Psoas muscle (tissue), 8 donors: ENCODE data around the gene NTRK3. TPM values are rescaled to one million over a fixed set of nuclear protein-coding genes. Genes with fewer than 3 reads are reported as not detected.

ENCODE experiments used
- ATAC-seq, 4 donors: fragments of 200-7000 bp; cut with Tn5 transposase; one replicate each; pipeline ENCODE4 v1.9.1; 2020; ENCODE audit warnings: moderate library complexity in 3 of 4, mild to moderate bottlenecking in 2 of 4
- DNase-seq, 2 donors: peaks; one replicate each; pipeline ENCODE4 v3.0.0-alpha.2; 2020
- H3K27ac ChIP-seq: fragments of 200-600 bp; one replicate; pipeline ENCODE4 v1.8.0; 2022
- H3K27me3 ChIP-seq, 3 donors: fragments of 200-600 bp in 1 of 3; one replicate each; pipeline versions ENCODE4 v1.6.1 to v1.8.0; 2013 to 2022; ENCODE audit warnings: low read length in 2 of 3, mild to moderate bottlenecking in 2 of 3, moderate library complexity in 1 of 3; ENCODE audit not compliant: insufficient read depth in 3 of 3
- H3K36me3 ChIP-seq, 2 donors: fragments of 200-600 bp in 1 of 2; one replicate each; pipeline versions ENCODE4 v1.6.1 to v1.8.0; 2013 to 2022; ENCODE audit warnings: low read depth in 1 of 2, mild to moderate bottlenecking in 1 of 2, moderate library complexity in 1 of 2; ENCODE audit not compliant: insufficient read depth in 1 of 2
- H3K4me1 ChIP-seq: fragments of 200-600 bp; one replicate; pipeline ENCODE4 v1.8.0; 2022
- H3K4me3 ChIP-seq: fragments of 200-600 bp; one replicate; pipeline ENCODE4 v1.8.0; 2022; ENCODE audit warnings: mild to moderate bottlenecking
- H3K9me3 ChIP-seq: fragments of 200-600 bp; one replicate; pipeline ENCODE4 v1.8.0; 2022
- WGBS, 3 donors: extraction: QIAGEN DNeasy Blood & Tissue Kit; methylation state at CpG; one replicate each; pipeline versions ENCODE4 v1.1.6 to v1.1.7; 2013; 5-methylcytosine and 5-hydroxymethylcytosine counted together
- intact Hi-C, 2 donors: fragments of 100-400 bp; cut with DNase I; formaldehyde crosslinking; loops; one replicate each; pipeline versions ENCODE4 v1.11.0 to v1.14.2; 2022
- polyA plus RNA-seq, 3 donors: library from polyadenylated mRNA; stranded (reverse); fragments of 200-250 nt; gene quantifications; one replicate each; pipeline ENCODE4 v1.2.3, GENCODE V29; 2013
- total RNA-seq, 4 donors: library from RNA; stranded (reverse); fragmentation: NEBNext Ultra II Directional in 2 of 4; extraction: Animal tissue kit (Norgen Biotek cat#: 25700) in 2 of 4; gene quantifications; one replicate each; pipeline versions ENCODE4 v1.2.1 to v1.2.4, GENCODE V29; 2021 to 2023
- TF ChIP-seq, protein P1 (sequence below): fragments of 200-600 bp; IDR thresholded peaks from one replicate; pipeline ENCODE4 v1.8.0; 2022; ENCODE audit warnings: antibody characterized with exemption
- donor health status: healthy with polysubstance abuse.
- donor health status: DM: no; HTN: no; CAD: no; lungs with moderate emphysema.
- donor health status: Bipolar disorder and iron deficiency.
- donor health status: healthy.
- donor health status: DM: yes; HTN: yes; CAD: no.
- donor health status: DM: no; HTN: no; CAD: no.
- donor health status: DM: no; HTN: no; CAD: no.
- donor health status: DM: yes; HTN: yes; CAD: no.

The NTRK3 gene
- total and polyA plus RNA-seq, 7 donors = 0.17 to 1.7 (median 0.57) TPM

DNA sequence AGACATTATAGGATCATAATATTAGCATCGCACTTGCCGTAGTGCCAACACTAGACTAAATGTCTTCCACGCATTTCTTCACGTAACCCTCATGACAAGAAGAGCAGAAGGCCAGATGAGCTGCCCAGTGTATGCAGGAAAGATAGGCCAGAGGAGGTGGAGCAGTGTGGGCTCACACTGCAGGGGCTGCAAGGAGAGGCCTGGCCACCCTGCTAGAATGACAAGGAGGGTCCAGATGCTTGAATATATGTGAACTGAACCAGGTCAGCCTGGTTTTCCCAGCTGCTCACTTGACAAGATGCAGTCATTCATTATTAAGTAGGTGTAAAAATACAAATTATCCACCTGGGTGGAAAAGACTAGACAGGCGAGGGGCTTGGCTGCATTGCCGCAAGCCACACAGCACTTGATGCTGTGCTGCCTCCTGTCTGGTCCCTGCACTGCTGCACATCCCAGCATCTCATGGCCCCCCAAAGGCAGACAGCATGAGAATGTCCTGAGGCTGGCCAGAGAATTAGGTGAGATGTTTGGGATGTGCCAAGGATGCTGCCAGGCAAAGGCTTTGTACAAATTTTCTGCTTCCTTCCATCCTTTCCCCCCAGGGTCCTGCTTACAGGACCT is 115.2 kb downstream of the NTRK3 start:
- no peak for DNase-seq
- no peak for ATAC-seq
- H3K27me3 ChIP-seq = no peaks in the 10 kb centered on the region
- H3K9me3 ChIP-seq = no peaks in the 10 kb centered on the region
- no peak overlapping the region for H3K4me3 ChIP-seq
- TF ChIP-seq, protein P1, sequence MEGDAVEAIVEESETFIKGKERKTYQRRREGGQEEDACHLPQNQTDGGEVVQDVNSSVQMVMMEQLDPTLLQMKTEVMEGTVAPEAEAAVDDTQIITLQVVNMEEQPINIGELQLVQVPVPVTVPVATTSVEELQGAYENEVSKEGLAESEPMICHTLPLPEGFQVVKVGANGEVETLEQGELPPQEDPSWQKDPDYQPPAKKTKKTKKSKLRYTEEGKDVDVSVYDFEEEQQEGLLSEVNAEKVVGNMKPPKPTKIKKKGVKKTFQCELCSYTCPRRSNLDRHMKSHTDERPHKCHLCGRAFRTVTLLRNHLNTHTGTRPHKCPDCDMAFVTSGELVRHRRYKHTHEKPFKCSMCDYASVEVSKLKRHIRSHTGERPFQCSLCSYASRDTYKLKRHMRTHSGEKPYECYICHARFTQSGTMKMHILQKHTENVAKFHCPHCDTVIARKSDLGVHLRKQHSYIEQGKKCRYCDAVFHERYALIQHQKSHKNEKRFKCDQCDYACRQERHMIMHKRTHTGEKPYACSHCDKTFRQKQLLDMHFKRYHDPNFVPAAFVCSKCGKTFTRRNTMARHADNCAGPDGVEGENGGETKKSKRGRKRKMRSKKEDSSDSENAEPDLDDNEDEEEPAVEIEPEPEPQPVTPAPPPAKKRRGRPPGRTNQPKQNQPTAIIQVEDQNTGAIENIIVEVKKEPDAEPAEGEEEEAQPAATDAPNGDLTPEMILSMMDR = no peak
- no peaks in the 10 kb centered on the region for H3K4me1 ChIP-seq
- 94 to 96% (median 95%) methylated on average over 6 of the region's 6 CpGs for WGBS, 3 donors
- H3K27ac ChIP-seq = no peak overlapping the region
- H3K36me3 ChIP-seq = no peaks in the 10 kb centered on the region
- intact Hi-C loops = no loop called here

- Histone ChIP-seq H3K27ac (no peak overlapping the region), H3K4me3 (no peak overlapping the region), H3K36me3 (no peaks in the 10 kb centered on the region), H3K4me1 (no peaks in the 10 kb centered on the region), H3K27me3 (no peaks in the 10 kb centered on the region), H3K9me3 (no peaks in the 10 kb centered on the region)
- 76 to 79% (median 76%) methylated on average over 4 of the region's 4 CpGs for WGBS, 3 donors
- TF ChIP-seq, protein P1 = no peak
- no peak for DNase-seq
- ATAC-seq = no peak
- intact Hi-C loops = no loop called here
Observed at GRCh38 chr15:88140398-88140797, 116.1 kb downstream of the NTRK3 start.

GRCh38 chr15:88139936-88140335 is 116.6 kb downstream of the NTRK3 start:
- WGBS, 3 donors = 77 to 80% (median 79%) methylated on average over 2 of the region's 2 CpGs
- no peak for DNase-seq
- Histone ChIP-seq H3K4me3 (no peak overlapping the region), H3K27ac (no peak overlapping the region), H3K9me3 (no peaks in the 10 kb centered on the region), H3K27me3 (no peaks in the 10 kb centered on the region), H3K36me3 (no peaks in the 10 kb centered on the region), H3K4me1 (no peaks in the 10 kb centered on the region)
- no peak for ATAC-seq
- intact Hi-C loops = no loop called here
- TF ChIP-seq, protein P1 = no peak

- Histone ChIP-seq H3K4me3 (no peak overlapping the region), H3K27ac (no peak overlapping the region), H3K4me1 (no peaks in the 10 kb centered on the region), H3K36me3 (no peaks in the 10 kb centered on the region), H3K9me3 (no peaks in the 10 kb centered on the region), H3K27me3 (no peaks in the 10 kb centered on the region)
- TF ChIP-seq, protein P1 = no peak
- 80 to 85% (median 80%) methylated on average over 6 of the region's 6 CpGs for WGBS, 3 donors
- ATAC-seq (no peak), DNase-seq (no peak)
- intact Hi-C loops = no loop called here
Observed at GRCh38 chr15:88133795-88134194, 122.7 kb downstream of the NTRK3 start.

- Histone ChIP-seq H3K27me3 (no peaks in the 10 kb centered on the region), H3K9me3 (no peaks in the 10 kb centered on the region), H3K27ac (no peak overlapping the region), H3K36me3 (no peaks in the 10 kb centered on the region), H3K4me3 (no peak overlapping the region), H3K4me1 (no peaks in the 10 kb centered on the region)
- TF ChIP-seq, protein P1 = no peak
- intact Hi-C loops = no loop called here
- ATAC-seq (no peak), DNase-seq (no peak)
- 68 to 75% (median 72%) methylated on average over 4 of the region's 4 CpGs for WGBS, 3 donors
Observed at GRCh38 chr15:88132499-88132898, 124.0 kb downstream of the NTRK3 start.
